ENCODE results near the gene ABCB11.
"Not testable (repeated sequence)": the region's sequence is repeated elsewhere in the genome, so short reads cannot be mapped to it uniquely, and the experiment has no call there.

The ABCB11 gene

DNA sequence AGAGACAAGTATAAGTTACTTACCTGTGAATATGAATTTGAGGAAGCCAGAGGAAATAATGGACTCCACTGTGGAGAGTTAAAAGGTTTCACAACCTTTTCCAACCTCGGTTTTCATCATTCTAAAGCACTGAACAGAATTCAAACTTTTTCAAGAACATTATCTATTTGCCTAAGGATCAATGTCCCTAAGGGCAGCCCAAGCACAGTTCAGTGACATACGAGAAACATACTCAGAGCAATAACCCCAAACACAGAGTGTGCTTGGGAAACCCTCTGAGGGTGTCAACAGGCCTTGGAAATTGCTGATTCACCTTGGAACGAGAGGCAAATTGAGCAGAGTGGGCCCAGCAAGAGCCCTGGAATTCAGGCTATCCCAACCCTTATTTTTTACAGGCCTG, at the start of gene ABCB11:
ABCB11 (minus strand) TSS at position 123 of the 400 bp plus-strand sequence. CDS start 13,199 bp downstream, outside the sequence.
- no peak for FAIRE-seq

DNA sequence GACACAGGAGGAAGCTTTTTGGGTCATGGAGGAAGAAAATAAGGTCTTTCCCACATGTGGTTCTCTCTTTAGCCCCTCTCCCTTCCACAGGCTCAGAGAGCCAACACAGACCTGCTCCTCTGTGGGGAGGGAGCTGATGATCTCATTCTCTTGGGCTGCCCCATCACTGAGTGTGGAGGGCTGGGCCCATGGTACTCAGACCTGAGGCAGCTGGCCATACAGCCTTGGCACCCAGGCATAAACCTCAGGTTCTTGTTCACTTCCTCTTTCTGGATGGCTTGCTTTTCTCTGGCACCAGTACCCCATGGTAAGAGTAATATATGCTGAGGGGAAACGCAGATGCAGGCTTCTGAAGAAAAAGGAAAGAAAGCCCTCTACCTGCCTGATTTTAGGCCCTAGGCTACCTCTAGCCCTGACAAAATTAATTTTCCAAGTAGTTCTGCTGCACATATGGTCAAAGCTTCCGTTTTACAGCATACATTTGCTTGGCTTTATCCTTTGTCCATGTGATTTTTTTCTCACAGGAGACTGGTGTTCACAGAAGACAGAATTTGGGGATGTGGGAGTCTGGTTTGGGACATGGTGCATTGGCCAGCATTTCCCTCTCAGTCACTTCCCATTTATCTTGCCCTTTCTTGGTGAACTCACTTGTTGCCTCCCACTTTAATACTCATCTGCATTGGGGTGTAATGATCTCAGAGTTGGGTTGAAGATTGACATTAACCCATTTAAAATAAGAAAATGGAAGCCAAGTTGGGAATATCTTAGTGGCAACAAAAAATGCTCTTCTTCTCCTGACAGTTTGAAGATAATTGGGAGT, 49.3 kb upstream of the ABCB11 start:
- FAIRE-seq = no peak

DNA sequence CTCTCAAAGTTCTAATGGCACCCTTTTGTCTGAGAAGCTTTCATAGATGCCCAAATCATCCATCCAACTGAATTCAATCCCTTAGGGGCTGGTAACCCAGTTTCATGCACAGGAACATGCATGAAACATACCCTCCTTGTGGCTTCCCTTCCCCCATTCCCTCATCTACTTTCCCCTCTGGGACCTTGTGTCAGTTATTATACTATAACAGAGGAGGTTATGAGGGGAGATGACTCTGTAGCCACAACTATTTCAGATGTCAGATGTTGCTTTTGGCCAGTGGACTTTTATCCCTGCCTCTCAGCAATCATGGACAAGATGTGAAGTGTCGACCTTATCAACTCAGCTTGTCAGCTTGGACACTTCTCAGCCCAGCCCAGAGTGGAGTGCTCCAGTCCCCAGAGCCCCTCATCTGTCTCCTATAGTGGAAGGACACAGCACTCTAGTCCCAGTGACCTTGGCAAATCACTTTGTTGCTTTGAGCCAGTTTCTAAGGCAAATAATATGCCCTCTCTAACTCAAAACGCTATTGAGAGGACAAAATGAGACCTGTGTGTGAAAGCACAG, 46.6 kb upstream of the ABCB11 start:
- FAIRE-seq = no peak

DNA sequence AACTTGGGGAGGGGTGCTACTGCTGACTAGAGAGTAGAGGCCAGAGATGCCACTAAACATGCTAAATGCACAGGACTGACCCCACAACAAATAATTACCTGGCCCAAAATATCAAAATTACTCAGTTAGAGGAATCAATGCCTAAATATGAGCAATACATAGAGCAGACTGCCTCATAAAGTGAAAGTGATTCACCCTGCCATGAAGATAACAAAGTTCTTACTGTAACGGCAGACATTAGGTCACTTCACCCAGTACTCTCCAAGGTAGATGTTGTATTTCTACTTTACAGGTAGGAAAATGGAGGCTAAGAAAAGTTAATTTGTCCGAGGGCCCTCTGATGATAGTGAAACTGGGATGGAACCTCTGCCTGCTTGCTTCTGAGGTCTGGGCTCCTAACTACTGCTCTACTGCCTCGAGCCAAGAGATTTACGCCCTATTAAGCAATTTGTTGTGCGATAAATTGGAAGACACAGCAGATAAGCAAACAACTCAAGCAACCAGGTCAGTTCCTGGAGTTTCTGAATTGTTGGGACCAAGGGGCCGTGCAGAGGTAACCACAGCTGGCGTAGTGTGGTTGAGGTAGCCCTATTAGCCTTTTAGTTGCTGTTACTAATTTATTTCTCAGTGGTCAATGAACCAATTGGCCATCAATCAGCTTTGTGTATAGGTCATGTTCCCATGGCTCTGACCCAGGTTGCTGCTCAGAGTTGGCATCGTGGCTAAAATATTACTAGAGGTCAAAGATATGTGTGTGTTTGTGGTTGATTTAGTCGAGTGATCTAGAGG, 43.0 kb upstream of the ABCB11 start:
- no peak for FAIRE-seq

DNA sequence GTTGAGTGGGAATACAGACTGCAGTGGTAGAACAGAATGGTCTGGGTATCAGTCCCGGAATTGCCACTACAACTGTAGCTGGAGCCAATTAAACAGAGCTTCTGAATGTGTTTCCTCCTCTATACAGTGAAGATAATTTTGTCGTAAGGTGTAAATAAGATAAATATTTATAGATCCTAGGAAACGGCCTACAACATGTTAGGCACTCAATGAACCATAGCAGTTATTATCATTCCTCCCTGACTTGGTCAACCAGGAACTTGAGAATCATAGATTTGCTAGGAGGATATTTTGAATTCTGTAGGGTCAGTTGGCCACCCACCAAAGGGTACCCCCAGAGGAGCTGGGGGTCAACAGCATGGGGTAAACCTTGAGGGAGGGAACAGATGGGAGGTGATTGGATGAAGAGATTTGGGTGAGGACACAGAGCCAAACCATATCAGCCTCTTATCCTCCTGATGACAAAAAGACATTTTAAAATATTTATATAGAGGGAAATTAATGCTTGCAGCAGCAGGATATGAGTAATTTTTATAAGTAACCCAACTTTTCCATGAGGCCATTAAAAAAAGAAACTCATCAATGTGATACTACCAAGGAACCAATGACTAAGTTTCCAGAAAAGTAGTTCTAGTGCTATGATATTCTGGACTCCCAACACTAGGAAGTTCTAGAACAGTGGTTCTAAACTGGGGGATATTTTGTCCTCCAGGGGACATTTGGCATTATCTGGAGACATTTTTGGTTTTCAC, 42.3 kb upstream of the ABCB11 start:
- no peak for FAIRE-seq

DNA sequence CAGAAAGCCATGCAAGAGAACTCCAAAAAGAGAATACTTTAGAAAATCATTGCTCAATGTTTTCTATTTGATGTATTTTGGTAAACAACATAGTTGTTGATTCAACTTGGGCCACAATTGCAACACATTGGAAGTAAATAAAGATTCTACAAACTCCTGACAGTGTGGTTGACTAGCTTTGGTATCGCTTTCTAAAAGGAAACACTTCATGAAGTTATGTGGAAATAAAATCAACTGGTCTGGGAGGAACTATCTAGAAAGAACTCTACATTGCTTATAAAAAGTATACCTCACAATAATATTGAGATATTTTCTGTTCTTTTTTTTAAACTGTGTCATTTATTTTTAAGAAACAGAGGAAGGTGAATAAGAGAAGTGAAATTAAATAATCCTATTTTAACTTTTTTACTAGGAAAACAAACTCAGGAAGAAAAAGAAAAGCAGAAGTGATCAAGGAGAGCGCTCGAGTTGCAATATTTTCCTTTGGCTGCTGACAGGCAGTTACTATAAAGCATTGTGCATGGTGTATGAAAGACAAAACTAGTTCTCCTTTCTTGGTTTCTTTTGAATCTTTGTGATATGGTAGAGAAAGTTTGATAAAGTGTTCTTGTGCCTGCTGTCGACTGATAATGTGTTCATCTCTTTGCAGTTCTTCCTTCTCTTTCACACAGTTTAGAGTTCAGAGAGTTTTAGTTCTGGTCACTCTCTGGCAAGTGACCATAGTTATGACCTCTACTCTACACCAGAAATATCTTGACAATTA, 41.2 kb upstream of the ABCB11 start:
- FAIRE-seq = no peak

DNA sequence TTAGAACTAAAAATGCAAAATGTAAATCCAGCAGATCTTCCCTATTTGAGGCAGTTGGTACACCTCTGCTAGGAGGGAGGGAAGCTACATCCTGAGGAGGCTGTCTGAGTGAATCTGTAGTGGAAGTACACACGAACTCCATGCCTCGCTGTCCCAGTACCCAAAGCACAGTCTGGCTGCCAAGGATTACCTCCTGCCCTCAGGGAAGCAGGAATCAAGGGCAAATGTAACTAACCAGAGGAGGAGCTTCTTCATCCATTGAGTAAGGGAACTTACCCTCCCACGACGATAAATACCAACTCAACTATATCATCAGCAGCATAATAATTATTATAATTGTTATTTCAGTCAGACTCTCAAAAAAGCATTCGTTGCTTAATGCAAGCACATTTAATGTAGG, 40.3 kb upstream of the ABCB11 start:
- no peak for FAIRE-seq

DNA sequence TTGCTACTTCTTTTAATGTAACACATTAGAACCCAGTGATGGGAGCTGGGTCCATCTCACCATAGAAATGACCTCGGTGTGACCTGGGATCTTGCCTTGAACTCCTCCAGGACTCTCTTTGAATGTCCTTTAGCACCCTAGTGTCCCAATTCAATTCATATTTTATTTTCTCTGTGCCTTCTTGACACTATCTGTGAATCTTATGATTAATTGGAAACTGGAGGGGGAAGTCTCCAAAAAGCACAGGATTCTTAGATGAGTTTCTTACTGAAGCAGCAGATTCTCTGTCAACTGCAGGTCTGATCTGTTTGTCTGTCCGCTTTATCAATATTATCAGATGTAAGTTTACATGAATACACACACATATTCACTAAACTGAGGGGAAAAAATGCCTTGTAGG, 38.7 kb upstream of the ABCB11 start:
- no peak for FAIRE-seq

DNA sequence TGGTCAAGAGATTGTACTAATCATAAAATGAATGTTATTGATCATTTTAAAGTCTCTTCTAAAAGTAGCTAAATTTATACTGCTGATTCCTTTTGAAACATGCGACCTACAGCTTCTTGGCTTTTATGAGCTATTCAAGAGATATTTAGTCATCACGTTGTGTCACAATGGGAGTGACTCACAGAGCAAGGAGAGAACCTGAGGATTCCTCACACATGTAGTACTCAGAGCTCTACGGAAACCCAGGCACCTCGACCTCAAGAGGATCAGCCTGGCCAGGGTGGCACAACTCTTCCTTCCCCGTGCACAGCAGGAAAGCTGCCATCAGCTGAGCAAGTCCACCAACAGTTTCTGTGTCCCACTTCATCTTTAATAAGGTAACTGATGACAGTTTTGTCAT, 38.2 kb upstream of the ABCB11 start, which contains the start of gene DHRS9:
DHRS9 (plus strand) TSS at position 223 of the 400 bp plus-strand sequence. CDS start 12,019 bp downstream, outside the sequence.
- FAIRE-seq = no peak

DNA sequence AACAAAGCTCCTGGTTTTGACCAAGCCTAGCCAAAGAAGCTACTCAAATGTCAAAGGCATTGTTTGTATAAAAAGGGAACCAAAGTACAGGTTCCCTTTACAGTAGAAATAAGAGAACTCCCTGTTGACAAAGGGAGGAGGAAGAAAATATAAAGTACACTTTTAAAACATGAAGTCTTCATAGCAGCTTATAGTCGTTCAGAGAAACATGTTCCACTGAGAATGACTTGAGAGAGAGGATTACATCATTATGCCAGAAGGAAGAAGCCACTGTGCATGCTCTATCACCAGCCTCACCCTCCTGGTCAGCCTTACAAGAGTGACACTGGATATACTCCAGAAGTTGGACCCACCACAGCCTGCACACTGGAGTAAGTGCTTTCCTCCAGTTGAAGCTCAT, 35.8 kb upstream of the ABCB11 start:
- no peak for FAIRE-seq

DNA sequence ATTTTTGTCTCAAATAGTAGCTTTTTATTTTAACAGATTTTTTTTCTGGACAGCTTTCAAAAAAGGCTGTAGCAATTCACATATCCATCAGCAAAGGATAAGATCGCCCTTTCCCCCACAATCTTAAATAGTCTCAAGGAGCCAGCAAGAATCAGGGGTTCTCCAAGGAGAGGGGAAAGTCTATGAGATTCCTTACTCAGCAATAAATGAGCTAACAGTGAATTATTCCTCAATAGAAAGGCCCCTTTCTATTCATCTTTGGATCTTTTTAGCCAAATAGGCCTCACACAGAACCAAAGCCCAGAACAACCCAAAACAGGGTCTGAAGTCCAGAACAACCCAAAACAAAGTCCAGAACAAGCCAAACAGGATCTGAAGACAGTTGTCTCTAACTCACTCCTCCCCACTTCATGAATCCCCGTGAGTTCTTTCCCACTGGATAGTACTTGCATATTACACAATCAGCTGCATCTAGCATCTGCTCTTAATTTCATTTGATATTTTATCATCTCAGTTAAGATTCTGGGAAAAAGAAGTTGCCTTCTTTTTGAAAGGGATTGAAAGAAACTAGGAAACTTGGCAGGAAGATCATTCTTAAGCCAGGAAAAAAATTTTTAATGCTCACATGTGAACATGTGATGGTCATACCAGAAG, 34.9 kb upstream of the ABCB11 start:
- FAIRE-seq = no peak

DNA sequence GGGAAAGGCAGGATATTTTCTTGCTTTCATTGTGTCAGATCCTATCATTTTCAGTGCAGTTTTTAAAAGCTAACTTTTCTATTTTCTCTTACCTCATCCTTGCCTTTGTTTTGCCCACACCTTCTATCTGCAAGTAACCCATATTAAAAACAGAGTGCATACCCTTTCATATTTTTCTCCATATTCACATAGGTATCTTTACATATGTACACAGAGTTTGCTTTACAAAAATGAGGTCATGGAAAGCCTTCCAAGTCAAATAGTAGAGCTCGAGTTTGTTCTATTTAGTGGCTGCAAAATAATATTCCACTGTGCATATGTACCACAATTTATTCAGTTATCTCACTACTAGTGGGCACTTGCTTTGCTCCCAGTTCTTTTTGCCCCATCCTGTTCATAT, 34.3 kb upstream of the ABCB11 start:
- no peak for FAIRE-seq

DNA sequence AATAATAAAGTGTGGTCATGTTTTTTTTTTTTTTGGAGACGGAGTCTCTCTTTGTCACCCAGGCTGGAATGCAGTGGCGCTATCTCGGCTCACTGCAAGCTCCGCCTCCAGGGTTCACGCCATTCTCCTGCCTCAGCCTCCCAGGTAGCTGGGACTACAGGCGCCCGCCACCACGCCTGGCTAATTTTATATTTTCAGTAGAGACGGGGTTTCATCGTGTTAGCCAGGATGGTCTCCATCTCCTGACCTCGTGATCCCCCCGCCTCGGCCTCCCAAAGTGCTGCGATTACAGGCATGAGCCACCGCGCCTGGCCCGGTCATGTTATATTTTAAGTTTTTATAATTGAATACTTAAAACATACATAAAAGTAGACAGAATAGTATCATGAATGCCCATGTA, 33.1 kb upstream of the ABCB11 start:
- not testable (repeated sequence) for FAIRE-seq

DNA sequence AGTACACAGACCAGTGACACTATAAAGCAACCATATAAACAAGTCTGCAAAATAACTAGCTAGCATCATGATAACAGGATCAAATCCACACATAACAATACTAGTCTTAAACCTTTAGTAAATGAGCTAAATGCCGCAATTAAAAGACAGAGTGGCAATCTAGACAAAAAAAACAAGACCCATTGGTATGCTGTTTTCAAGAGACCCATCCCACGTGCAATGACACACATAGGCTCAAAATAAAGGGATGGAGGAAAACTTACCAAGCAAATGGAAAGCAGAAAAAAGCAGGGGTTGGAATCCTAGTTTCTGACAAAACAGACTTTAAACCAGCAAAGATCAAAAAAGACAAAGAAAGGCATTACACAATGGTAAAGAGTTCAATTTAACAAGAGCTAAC, 23.5 kb upstream of the ABCB11 start:
- FAIRE-seq = not testable (repeated sequence)

DNA sequence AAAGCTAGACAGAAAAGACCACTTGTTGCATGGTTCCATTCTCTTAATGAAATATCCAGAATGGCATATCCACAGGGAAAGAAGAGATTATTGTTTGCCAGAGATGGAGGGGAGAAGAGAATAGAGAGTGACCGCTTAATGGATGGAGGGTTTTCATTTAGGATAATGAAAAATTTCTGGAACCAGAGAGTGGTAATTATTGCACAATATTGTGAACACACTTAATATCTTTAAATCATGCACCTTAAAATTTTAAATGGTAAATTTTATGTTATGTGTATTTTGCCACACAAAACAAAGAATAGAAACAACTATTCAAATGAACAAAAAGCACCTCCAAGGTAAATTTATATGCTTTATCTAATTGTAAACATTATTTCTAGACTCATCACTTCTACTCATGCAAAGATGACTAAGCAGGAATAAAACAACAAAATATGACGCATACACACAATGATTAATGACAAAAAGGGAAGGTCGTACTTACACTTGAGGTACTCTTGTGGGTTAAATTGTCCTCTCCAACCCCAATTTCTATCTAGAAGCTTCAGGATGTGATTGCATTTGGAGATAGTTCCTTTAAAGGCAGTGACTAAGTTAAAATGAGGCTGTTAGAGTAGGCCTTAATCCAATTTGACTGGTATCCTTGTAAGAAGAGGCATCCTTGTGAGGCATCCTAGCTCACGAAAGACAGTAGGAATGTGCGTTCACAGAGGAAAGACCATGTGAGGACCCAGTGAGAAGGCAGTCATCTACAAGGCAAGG, 19.5 kb upstream of the ABCB11 start:
- no peak for FAIRE-seq

DNA sequence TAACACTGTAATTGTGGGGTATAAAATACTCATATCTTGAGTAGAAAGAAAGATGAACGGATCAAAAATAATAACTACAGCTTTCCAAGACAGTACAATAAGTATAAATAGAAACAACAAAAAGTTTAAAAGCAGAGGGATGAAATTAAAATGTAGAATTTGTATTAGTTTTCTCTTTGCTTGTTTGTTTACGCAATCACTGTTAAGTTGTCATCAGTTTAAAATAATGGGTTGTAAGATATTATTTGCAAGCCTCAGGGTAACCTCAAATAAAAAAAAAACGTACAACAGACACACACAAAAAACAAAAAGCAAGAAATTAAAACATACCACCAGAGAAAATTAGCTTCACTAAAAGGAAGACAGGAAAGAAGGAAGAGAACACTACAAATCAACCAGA, 18.0 kb upstream of the ABCB11 start:
- no peak for FAIRE-seq

DNA sequence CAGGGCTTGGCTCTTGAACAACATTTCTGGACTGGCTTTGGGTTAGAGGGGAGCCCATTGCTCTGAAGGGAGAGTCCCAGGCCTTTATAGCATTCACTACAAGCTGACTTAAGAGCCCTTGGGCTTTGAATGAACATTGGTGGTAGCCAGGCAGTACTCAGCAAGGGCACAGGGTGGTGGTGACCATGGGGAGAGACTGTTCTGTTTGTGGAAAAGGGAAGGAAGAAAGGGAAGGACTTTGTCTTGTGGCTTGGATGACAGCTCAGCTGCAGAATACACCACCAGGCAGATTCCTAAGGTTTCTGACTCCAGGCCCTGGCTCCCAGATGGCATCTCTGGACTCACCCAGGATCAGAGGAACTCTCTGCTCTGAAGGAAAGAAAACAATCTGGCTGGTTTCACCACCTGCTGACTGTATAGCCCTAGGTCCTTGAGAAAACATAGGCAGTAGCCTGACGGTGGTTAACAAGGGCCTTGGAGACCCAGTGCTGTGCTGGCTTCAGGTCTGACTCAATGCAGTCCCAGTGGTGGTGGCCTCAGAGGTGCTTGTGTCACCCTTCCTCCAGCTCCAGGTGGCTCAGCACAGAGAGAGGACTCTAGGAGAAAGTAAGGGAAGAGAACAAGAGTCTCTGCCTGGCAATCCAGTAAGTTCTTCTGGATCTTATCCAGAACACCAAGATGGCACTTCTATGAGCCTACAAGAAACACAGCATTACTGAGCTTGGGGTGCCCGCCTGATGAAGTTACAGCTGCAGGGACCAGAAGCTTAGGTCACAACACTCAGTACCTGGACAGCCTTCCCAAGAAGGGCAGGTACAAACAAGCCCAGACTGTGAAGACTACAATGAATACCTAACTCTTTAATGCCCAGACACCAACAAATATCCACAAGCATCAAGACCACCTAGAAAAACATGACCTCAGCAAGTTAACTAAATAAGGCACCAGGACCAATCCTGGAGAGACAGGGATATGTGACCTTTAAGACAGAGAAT, 16.4 kb upstream of the ABCB11 start:
- FAIRE-seq = no peak

DNA sequence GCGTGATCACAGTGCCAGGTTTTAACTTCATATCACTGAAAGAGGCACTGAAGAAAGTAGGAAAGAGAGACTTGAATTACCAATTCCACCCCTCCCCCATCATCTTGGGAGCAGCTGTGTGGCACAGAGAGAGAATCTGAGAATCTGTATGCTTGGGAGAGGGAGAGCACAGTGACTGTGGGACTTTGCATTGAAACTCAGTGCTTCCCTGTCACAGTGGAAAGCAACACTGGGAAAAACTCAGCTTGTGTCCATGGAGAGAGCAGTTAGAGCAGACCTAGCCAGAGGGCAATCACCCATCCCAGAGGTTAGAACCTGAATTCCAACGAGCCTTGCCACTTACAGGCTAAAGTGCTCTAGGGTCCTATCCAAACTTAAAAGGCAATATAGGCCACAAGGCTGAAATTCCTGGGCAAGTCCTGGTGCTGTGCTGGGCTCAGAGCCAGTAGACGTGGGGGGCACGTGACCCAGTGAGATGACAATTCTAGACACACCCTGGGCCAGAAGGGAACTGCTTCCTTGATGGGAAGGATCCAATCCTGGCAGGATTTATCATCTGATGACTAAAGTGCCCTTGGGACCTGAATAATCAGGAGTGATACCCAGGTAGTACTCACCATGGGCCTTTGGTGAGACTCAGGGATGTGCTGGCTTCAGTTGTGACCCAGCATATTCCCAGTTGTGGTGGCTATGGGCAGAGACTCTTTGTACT, 15.5 kb upstream of the ABCB11 start:
- FAIRE-seq = no peak

DNA sequence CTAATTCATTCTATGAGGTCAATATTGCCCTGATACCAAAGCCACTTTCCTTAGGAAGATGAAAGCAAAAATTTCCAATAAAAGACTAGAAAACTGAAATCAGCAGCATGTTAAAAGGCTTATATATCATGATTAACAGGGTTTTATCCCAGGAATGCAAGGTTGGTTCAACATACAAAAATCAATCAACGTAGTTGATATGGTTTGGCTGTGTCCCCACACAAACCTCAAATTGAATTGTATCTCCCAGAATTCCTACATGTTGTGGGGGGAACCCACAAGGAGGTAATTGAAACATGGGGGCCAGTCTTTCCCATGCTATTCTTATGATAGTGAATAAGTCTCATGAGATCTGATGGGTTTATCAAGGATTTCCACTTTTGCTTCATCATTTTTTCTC, 11.7 kb upstream of the ABCB11 start:
- FAIRE-seq = no peak

Data from G401.6 (cell line).